Stimulated activated CD8-positive, alpha-beta memory T cell treated with anti-CD3 and anti-CD28 coated beads, Interleukin-15, amount 100 ng/mL, for 4 hours (primary cell): ENCODE measurements around the gene CANT1.

Experiments used
- DNase-seq, 2 donors: peaks; one replicate each; pipeline ENCODE4 v3.0.0-alpha.2; 2020; ENCODE audit warnings: low read depth in 2 of 2

CANT1 gene

GRCh38 chr17:79009397-79010303, at the start of gene CANT1:
Gene CANT1, minus strand, starts transcription at chr17:79009764. Its CDS starts 12,142 bp downstream, at chr17:78997622.
- DNase-seq = peak; percentile 59 to 73

- DNase-seq = no peak
Measured at GRCh38 chr17:79057737-79058385, 48.3 kb upstream of the CANT1 start.

- no peak for DNase-seq
Measured at GRCh38 chr17:79055197-79055596, 45.6 kb upstream of the CANT1 start.

- no peak for DNase-seq
Measured at GRCh38 chr17:79054200-79054960, 44.8 kb upstream of the CANT1 start.

- no peak for DNase-seq
Measured at GRCh38 chr17:79053251-79053925, 43.8 kb upstream of the CANT1 start.

GRCh38 chr17:79052131-79052530, 42.6 kb upstream of the CANT1 start:
- DNase-seq = no peak

- no peak for DNase-seq
Measured at GRCh38 chr17:79051306-79051705, 41.7 kb upstream of the CANT1 start.

GRCh38 chr17:79050551-79050950, 41.0 kb upstream of the CANT1 start:
- no peak for DNase-seq

GRCh38 chr17:79049821-79050220, 40.3 kb upstream of the CANT1 start:
- DNase-seq = no peak

GRCh38 chr17:79048826-79049755, 39.5 kb upstream of the CANT1 start:
- no peak for DNase-seq

- DNase-seq = no peak
Measured at GRCh38 chr17:79047923-79048825, 38.6 kb upstream of the CANT1 start.

GRCh38 chr17:79047291-79047920, 37.8 kb upstream of the CANT1 start:
- DNase-seq = no peak

- DNase-seq = no peak
Measured at GRCh38 chr17:79046916-79047280, 37.3 kb upstream of the CANT1 start.

GRCh38 chr17:79046197-79046915, 36.8 kb upstream of the CANT1 start:
- DNase-seq = no peak

- peak in 1 of 2 donors; percentile 16 for DNase-seq
Measured at GRCh38 chr17:79045842-79046196, 36.3 kb upstream of the CANT1 start.

GRCh38 chr17:79045001-79045729, 35.6 kb upstream of the CANT1 start:
- DNase-seq = no peak

- DNase-seq = no peak
Measured at GRCh38 chr17:79044462-79044861, 34.9 kb upstream of the CANT1 start.

GRCh38 chr17:79043931-79044320, 34.4 kb upstream of the CANT1 start:
- DNase-seq = no peak
